MM.1S (cell line): Measurements from ENCODE around the gene PPM1H.

Experiments
- DNase-seq: peaks from one replicate; pipeline ENCODE4 v3.0.0-alpha.2; 2015
- H2AFZ ChIP-seq: fragments of 300-600 bp; sonication (generic); 2 replicates; pipeline ENCODE4 v1.6.0; 2016; ENCODE audit warnings: antibody characterized with exemption, low read length
- H3F3A ChIP-seq: fragments of 300-600 bp; sonication (generic); 2 replicates; pipeline ENCODE4 v1.6.1; 2016; ENCODE audit warnings: mild to moderate bottlenecking, antibody characterized with exemption, low read length, moderate library complexity, mixed read lengths; ENCODE audit not compliant: insufficient read depth
- H3K27ac ChIP-seq: fragments of 300-600 bp; sonication (generic); 2 replicates; pipeline ENCODE4 v1.5.1; 2016; ENCODE audit warnings: mild to moderate bottlenecking, low read length
- H3K27me3 ChIP-seq: fragments of 300-600 bp; sonication (generic); replicated peaks from 2 replicates; pipeline ENCODE4 v1.6.0; 2016; ENCODE audit warnings: low read length; ENCODE audit not compliant: insufficient read depth
- H3K36me3 ChIP-seq: fragments of 300-600 bp; sonication (generic); replicated peaks from 2 replicates; pipeline ENCODE4 v1.6.1; 2016; ENCODE audit warnings: mild to moderate bottlenecking, low read length, mixed read lengths; ENCODE audit not compliant: insufficient read depth
- H3K4me1 ChIP-seq: fragments of 300-600 bp; sonication (generic); 2 replicates; pipeline ENCODE4 v1.6.1; 2016; ENCODE audit warnings: low read length, mixed read lengths
- H3K4me2 ChIP-seq: fragments of 300-600 bp; sonication (generic); 2 replicates; pipeline ENCODE4 v1.6.0; 2016; ENCODE audit warnings: low read depth, low read length
- H3K4me3 ChIP-seq: fragments of 300-600 bp; sonication (generic); 2 replicates; pipeline ENCODE4 v1.5.1; 2016; ENCODE audit warnings: low read length, mixed read lengths
- H3K79me2 ChIP-seq: fragments of 300-600 bp; sonication (generic); 2 replicates; pipeline ENCODE4 v1.6.1; 2016; ENCODE audit warnings: mixed run types, low read length, mixed read lengths
- H3K9ac ChIP-seq: fragments of 300-600 bp; sonication (generic); 2 replicates; pipeline ENCODE4 v1.6.1; 2016; ENCODE audit warnings: low read length, mixed read lengths
- H3K9me2 ChIP-seq: fragments of 300-600 bp; sonication (generic); replicated peaks from 2 replicates; pipeline ENCODE4 v1.6.1; 2016; ENCODE audit warnings: mild to moderate bottlenecking, low read length, mixed read lengths; ENCODE audit not compliant: insufficient read depth
- H3K9me3 ChIP-seq: fragments of 300-600 bp; sonication (generic); replicated peaks from 2 replicates; pipeline ENCODE4 v1.6.1; 2016; ENCODE audit warnings: mild to moderate bottlenecking, low read length, mixed read lengths; ENCODE audit not compliant: insufficient read depth
- H4K20me1 ChIP-seq: fragments of 300-600 bp; sonication (generic); 2 replicates; pipeline ENCODE4 v1.6.1; 2016; ENCODE audit warnings: mild to moderate bottlenecking, low read length, moderate library complexity, mixed read lengths; ENCODE audit not compliant: insufficient read depth
- EZH2 ChIP-seq: fragments of 300-600 bp; sonication (generic); optimal IDR thresholded peaks from 2 replicates; pipeline ENCODE3; 2017; ENCODE audit warnings: low read depth, mild to moderate bottlenecking, antibody characterized with exemption, low read length, mixed read lengths
- EZH2phosphoT487 ChIP-seq: fragments of 300-600 bp; sonication (generic); IDR thresholded peaks from 2 replicates; pipeline ENCODE4 v1.6.1; 2018; ENCODE audit warnings: antibody characterized with exemption, low read length
- TF ChIP-seq, protein P1 (sequence below): fragments of 300-600 bp; sonication (generic); IDR thresholded peaks from 2 replicates; pipeline ENCODE4 v1.5.1; 2016; ENCODE audit warnings: antibody characterized with exemption, low read length, mixed read lengths

Gene PPM1H

DNA sequence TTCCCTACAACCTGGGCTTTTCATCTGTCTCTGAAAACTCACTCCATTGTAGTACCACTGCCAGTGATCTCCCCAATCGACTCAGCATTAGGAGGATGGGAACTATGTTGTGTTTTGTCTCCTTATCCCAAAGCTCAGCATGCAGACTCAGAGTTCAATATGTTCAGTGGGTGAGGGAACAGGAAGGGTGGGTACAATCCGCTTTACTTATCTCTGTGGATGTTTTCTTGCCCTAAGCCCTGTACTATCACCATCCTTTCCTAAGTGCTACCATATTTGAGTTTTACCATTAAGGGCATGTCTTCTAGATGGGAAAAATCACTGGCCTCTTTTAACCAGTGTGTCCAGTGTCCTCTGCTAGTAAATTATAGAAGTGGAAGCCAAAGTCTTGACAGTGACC, 107.1 kb downstream of the PPM1H start:
- Histone ChIP-seq H3K9me3 (no peaks in the 10 kb centered on the region), H3K79me2 (no peaks in the 10 kb centered on the region)
- DNase-seq = no peak

DNA sequence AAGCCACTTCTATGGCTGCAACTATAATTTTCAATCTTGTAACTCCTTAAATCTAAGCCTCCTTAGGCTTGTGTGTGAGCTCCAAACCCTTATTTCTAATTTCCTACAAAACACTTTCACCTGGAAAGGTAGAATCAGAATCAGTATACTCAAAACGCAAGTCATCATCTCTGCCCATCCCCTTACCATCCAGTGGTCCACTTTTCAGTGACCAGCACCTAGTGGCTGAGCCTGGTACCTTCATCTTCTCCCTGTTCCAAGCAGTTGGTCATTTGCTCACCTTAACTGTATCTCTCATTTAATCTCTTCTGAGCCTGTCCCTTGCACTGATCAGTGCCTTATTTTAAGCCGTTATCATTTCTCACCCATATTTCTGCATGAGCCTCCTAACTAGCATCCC, 107.9 kb downstream of the PPM1H start:
- Histone ChIP-seq H3K9me2 (no peaks in the 10 kb centered on the region), H3K4me1 (no peaks in the 10 kb centered on the region), H3F3A (no peaks in the 10 kb centered on the region), H3K79me2 (no peaks in the 10 kb centered on the region), H3K9ac (no peak overlapping the region), H3K27ac (no peak overlapping the region), H3K27me3 (no peaks in the 10 kb centered on the region), H3K4me3 (no peak overlapping the region), H2AFZ (no peak overlapping the region), H3K4me2 (no peak overlapping the region), H3K36me3 (no peaks in the 10 kb centered on the region), H4K20me1 (no peaks in the 10 kb centered on the region), H3K9me3 (no peaks in the 10 kb centered on the region)
- no peak for DNase-seq
- TF ChIP-seq EZH2phosphoT487 (no peak), EZH2 (no peak)
- TF ChIP-seq, protein P1, sequence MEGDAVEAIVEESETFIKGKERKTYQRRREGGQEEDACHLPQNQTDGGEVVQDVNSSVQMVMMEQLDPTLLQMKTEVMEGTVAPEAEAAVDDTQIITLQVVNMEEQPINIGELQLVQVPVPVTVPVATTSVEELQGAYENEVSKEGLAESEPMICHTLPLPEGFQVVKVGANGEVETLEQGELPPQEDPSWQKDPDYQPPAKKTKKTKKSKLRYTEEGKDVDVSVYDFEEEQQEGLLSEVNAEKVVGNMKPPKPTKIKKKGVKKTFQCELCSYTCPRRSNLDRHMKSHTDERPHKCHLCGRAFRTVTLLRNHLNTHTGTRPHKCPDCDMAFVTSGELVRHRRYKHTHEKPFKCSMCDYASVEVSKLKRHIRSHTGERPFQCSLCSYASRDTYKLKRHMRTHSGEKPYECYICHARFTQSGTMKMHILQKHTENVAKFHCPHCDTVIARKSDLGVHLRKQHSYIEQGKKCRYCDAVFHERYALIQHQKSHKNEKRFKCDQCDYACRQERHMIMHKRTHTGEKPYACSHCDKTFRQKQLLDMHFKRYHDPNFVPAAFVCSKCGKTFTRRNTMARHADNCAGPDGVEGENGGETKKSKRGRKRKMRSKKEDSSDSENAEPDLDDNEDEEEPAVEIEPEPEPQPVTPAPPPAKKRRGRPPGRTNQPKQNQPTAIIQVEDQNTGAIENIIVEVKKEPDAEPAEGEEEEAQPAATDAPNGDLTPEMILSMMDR = 0 out of 2 replicates have a peak, but pooled peaks have one; percentile 6

More for the DNA sequence above, 107.1 kb downstream of the PPM1H start:
- Histone ChIP-seq H3K9ac (no peak overlapping the region), H3K4me2 (no peak overlapping the region), H3K27ac (no peak overlapping the region), H3K27me3 (no peaks in the 10 kb centered on the region), H4K20me1 (no peaks in the 10 kb centered on the region), H3K9me2 (no peaks in the 10 kb centered on the region), H3F3A (no peaks in the 10 kb centered on the region), H3K36me3 (no peaks in the 10 kb centered on the region), H3K4me1 (no peaks in the 10 kb centered on the region), H3K4me3 (no peak overlapping the region), H2AFZ (no peak overlapping the region)
- TF ChIP-seq EZH2 = no peak
- TF ChIP-seq, protein P1 = no peak
- TF ChIP-seq EZH2phosphoT487 = no peak

DNA sequence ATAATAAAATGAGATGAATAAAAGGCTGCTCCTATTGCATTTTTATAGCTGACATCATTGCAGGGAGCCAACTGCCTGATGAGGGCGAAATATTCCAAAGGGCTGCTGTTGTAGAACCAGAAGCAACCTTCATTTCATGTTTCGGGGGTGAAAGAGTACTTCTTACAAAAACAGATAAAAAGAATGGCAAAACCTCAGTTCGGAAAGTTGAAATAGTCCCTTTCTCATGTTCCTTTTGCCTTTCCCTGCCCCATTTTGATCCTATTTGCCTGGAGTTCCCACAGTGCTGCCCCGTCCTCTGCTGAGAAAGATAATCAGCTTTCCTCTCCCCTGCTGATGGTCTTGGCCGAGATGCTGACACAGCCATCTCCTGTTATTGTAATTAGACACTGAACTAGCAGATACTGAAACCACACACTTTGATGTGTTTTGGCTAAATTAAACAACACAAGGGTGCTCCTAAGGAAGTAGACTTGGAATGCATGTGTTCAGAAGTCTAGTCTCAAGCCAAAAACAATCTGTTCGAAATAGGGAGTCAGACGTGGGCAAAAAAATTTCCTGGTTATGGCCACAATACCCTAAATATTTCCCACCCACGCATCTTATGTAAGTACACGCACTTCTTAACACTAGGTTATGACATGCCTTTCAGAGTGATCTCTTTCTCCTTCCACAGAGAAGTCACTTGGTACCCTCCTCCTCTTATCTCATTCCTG, 117.2 kb downstream of the PPM1H start:
- Histone ChIP-seq H3K4me1 (peaks cover 10% of the 10 kb centered on the region), H2AFZ (peak overlapping the region; percentile 60), H3K9me3 (no peaks in the 10 kb centered on the region), H3K4me2 (peak overlapping the region; percentile 64), H3K9me2 (no peaks in the 10 kb centered on the region), H3K9ac (peak overlapping the region; percentile 54), H4K20me1 (no peaks in the 10 kb centered on the region), H3K27ac (peak overlapping the region; percentile 56; the same call in 1 of the 2 replicates), H3K4me3 (peak overlapping the region; percentile 46), H3K79me2 (no peaks in the 10 kb centered on the region), H3F3A (peaks cover 5% of the 10 kb centered on the region; the same call in 1 of the 2 replicates), H3K36me3 (no peaks in the 10 kb centered on the region), H3K27me3 (no peaks in the 10 kb centered on the region)
- TF ChIP-seq, protein P1 = no peak; the same call in 1 of the 2 replicates
- DNase-seq = peak; percentile 78
